ENCODE results near the gene FXYD6.
A peak's percentile ranks its signal among the peaks of the same experiment; 100 is the strongest.

Gene FXYD6

GRCh38 chr11:117830674-117831351 lies 45.6 kb downstream of the FXYD6 start:
- DNase-seq (ENCODE audit: low spot score), result no peak

DNA sequence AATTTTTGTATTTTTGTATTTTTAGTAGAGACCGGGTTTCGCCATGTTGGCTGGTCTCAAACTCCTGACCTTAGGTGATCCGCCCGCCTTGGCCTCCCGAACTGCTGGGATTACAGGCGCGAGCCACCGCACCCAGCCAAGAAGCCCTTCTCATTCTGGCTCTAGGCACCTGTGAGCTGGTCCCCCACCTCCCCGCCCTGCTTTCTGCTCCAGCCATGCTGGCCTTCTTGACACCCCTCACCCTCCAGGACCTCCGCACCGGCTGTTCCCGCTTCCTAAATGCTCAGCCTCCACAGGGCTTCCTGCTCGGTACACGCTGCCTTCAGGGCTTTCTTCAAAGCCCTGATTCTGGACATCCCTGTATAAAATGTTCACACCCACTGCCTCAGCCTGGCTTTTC lies 46.4 kb downstream of the FXYD6 start:
- no peak for DNase-seq (ENCODE audit: low spot score)

DNA sequence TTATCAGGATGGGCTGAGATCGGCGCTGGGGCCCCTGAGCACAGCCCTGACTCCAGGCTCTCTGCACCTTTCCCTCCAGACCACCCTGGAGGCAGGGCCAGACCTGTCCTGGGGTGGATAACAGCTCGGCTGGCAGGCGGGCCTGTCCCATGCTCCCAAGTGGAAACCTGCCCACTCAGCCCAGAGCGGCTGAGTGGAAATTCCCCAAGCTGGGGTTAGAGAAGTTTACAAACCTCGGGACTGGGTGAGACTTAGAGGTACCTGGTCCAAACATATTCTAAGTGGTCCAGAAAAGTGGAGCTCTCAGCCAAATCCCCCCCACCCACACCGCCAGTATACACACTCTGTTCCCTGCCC lies 47.1 kb downstream of the FXYD6 start:
- no peak for DNase-seq (ENCODE audit: low spot score)

DNA sequence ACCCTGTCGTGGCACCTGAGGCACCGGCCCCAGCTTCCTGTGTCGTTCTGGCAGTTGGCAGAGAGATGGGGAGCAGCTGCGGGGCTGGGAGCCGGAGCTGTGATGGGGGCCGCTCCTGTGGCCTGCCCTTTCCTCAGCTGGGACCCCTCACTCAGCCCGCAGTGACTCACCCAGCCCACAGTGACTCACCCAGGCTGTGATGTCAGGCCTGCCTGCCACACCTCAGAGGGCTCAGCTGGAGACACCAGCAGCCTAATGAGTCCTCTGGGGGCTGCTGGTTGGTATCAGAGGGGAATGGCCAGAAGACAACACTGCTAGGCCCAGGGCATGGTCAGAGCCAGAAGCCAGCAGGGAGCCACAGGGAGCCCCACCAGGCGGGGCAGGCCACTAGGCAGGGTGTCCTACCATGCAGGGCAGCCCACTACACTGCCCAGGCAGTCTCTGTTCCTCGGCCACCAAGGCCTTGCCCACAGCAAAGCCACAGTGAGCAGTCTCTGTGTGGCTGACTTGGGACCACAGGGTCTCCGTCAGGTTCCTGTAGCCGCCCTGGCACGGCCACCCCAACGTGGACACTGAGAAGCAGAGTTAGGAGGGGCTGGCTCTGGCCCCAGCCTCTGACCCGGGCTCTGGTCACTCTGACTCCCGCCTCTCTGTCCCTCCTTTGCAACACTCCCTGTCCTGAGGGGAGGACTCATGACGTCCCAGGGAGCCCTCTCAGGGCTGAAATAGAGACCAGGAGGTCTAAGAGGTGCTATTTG lies 47.7 kb downstream of the FXYD6 start:
- DNase-seq (ENCODE audit: low spot score), result no peak

DNA sequence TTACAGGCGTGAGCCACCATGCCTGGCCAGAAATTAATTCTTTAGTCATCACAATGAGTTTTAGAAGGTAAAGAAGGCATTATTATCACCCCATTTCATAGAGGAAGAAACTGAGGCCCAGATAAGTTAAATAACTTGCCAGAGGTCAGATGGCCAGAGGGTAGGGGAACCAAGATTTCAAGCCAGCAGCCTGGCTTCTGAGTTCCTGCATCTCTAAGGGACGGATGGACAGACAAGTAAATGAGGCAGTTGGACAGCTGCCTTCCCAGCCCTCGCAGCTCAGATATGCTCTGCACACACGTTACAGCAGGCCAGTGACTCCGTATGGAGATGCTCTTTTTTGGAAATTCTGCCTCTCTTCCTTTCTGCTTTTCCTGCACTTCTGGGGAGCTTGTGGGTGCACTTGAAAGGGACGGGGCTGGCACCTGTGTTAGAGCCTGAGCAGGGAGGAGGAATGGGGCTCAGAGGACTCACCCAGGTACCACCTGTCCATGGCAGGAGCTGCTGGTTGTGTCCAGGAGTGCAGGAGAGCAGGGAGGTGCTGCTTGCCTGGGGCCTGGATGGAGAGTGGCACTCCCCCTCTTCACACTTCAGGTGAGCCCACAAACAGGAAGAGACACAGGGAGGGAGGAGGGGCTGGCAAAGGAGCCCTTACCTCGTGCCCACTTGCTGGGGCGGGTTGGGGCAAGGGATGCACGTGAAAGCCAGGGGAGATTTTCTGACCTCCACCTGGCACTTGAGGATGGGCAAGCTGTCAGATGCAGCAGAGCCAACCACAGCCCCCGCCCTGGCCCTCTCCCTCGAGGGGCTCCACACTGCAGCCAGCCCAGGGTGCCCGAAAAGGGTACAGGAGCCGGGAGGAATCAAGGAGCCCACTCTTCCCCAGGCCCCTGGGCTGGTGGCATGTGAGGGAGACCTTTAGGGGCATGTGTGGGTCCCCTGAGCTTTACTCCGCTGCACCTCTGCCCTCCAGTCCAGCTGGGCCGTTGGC lies 48.6 kb downstream of the FXYD6 start:
- DNase-seq (ENCODE audit: low spot score), result no peak

GRCh38 chr11:117826832-117827231 lies 49.6 kb downstream of the FXYD6 start:
- no peak for DNase-seq (ENCODE audit: low spot score)

GRCh38 chr11:117826190-117826570 lies 50.3 kb downstream of the FXYD6 start:
- no peak for DNase-seq (ENCODE audit: low spot score)

DNA sequence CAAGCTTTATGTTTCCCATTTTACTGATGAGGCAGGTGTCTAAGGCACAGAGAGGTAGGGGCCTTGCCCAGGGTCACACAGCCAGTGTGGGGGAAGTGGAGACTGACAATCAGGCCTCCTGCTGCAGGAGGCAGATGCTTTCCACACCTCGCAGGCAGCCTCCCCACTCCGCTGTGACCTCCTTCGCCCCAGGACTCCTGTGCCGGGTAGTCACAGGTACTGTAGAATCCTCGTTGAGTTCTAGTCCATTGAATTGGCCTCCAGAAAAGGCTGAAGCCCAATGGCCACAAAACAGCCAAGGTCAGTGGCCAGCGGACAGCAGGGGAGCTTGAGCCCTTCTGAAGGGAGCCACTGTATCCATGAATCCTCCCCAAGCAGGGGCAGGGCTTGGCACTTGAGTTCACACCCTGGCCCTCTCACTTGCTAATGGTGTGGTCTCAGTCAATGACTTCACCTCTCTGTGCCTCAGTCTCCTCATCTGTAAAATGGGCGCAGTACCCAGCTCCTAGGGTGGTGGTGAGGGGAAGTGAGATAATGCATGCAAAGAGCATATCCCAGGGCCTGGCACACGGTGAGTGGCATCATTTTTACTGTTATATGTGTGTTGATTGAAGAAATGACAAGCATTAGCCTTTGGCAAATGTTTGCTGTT lies 50.8 kb downstream of the FXYD6 start:
- DNase-seq (ENCODE audit: low spot score), result no peak

DNA sequence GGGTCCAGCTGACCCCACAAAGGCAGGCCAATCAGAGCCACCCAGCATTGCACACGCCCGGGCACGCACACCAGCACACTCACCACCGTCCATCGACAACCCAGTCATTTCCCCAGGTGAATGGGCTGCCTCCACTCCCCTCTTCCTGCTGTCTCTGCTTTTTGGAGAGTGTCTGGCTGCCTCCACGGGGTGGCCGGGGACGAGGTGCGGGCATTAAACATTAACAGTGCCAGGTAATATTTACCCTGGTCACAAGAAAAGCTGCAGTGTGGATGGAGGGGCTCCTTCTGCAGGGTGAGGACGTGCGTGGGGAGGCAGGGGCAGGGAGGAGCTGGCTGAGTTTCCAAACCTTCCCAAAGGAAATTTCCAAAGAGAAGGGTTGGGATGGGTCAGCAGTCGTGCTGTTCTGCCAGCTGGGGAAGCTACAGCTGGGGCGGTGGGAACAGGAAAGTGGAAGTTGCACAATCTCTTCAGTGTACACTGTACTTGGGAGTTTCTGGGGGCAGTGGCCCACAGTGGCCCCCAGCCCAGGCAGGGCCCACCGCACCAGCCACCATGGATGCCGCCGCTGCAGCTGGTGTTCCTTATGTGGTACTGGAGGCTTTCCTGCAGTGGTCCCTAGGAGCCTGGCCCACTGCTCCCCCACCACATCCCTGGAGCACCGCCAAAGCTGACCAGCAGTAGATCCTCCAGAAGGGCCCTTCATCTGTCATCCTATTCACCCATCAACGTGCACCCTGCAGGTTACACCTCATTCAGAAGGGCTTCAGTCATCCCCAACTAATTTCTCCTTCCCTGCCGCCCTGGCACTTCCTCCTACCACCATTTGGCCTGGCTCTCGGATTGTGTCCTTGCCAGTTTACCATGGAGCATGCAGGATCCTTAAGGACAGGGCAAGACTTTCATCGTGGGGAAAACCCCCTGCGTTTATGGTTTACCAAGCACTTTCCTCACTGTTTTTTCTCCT lies 51.6 kb downstream of the FXYD6 start, which contains the start of gene FXYD2:
TSS of gene FXYD2 (minus strand) at position 174 of the 967 bp plus-strand sequence. CDS start at position 108, 66 bp downstream.
- DNase-seq (ENCODE audit: low spot score), result no peak

DNA sequence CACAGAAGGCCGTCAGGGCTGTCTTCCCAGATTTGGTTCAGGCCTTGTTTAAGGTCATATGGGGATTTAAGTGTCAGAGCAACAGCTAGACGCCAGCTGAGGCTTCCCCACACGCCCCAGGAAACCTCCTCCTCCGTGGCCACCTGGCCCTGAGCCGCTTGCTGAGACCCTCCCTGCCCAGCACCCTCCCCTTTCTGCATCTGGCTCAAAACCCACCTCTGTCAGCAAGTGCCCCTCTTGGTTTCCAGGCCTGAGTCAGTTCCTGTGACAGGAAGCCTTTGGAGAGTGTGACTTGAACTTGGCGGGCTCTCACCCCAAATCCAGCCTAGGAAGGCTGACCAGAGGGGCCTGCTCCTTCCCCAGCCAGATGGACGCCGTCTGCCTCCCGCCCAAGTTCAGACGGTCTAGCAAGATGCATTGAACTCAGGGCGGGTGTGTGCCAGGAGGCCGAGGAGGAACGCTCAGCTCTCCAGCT lies 52.5 kb downstream of the FXYD6 start:
- DNase-seq (ENCODE audit: low spot score), result no peak

- no peak for DNase-seq (ENCODE audit: low spot score)
Measured at GRCh38 chr11:117823294-117823945, 53.0 kb downstream of the FXYD6 start.

- DNase-seq (ENCODE audit: low spot score), result no peak
Measured at GRCh38 chr11:117822074-117823033, 54.1 kb downstream of the FXYD6 start.

GRCh38 chr11:117821431-117821830 lies 55.0 kb downstream of the FXYD6 start:
- DNase-seq (ENCODE audit: low spot score), result no peak

- no peak for DNase-seq (ENCODE audit: low spot score)
Measured at GRCh38 chr11:117820516-117820915, 55.9 kb downstream of the FXYD6 start.

GRCh38 chr11:117820071-117820470 lies 56.4 kb downstream of the FXYD6 start:
- no peak for DNase-seq (ENCODE audit: low spot score)

GRCh38 chr11:117819096-117820040 lies 57.1 kb downstream of the FXYD6 start:
- peak; percentile 63 for DNase-seq (ENCODE audit: low spot score)
